Frontal cortex (tissue), 1 donor: ENCODE data around the gene CD302. TPM values are rescaled to one million over a fixed set of nuclear protein-coding genes. Genes with fewer than 3 reads are reported as not detected.

ENCODE experiments used
- total RNA-seq: library from RNA; depleted of rRNA; stranded (reverse); fragments of >200 nt; gene quantifications from one replicate; pipeline ENCODE4 v1.2.3, GENCODE V29; 2014

Gene CD302
- total RNA-seq, 1 donor from 2014 or later, result 1.6 TPM

Other genes starting within 250 kb of the CD302 start
- gene BAZ2B, start 181.7 kb downstream of the CD302 start, total RNA-seq, result 192 TPM
- gene MARCHF7, start 85.7 kb downstream of the CD302 start, total RNA-seq, result 121 TPM
- 1.2 TPM for gene LY75, start 106.5 kb upstream of the CD302 start, total RNA-seq